K562 (cell line): ENCODE measurements around the gene PDZD8. TPM values are rescaled to one million over a fixed set of nuclear protein-coding genes. Genes with fewer than 3 reads are reported as not detected.

Experiments used
- ATAC-seq: fragments of 200-7000 bp; cut with Tn5 transposase; 3 replicates; pipeline ENCODE4 v1.9.1; 2020; ENCODE audit warnings: moderate library complexity
- BruUV-seq: library from RNA; stranded (reverse); fragments of 400-500 nt; replicated peaks from 2 replicates; lab custom pipeline; 2021; lab: Mats Ljungman, UMichigan
- CTCF ChIA-PET: fragments of 300-600 bp; formaldehyde crosslinking; extraction: SDS; loops from one replicate; lab custom pipeline; 2021; ENCODE audit warnings: low intra/inter-chr PET ratio; lab: Yijun Ruan, JAX
- POLR2A ChIA-PET: fragments of 300-600, 350-650 bp; sonication (Branson Sonifier 250); formaldehyde crosslinking; extraction: SDS; loops from one replicate; lab custom pipeline; 2021; ENCODE audit warnings: antibody characterized with exemption, inconsistent platforms; lab: Yijun Ruan, JAX
- DNase-seq, 4 experiments: peaks; one replicate each; pipeline versions ENCODE4 v3.0.0 to v3.0.0-alpha.2; 2011 to 2018; ENCODE audit warnings: low spot score in 3 of 4, mixed read lengths in 3 of 4; ENCODE audit errors: extremely low read depth in 1 of 4
- FAIRE-seq: peaks from 2 replicates; lab custom pipeline; 2011; peaks lifted over from hg19 to GRCh38; lab: Jason Lieb, UNC
- H2AFZ ChIP-seq: 2 replicates; pipeline ENCODE4 v1.6.0; 2011; ENCODE audit warnings: low read depth, low read length, control low read depth, inconsistent platforms
- H3K27ac ChIP-seq: fragments of 200-600 bp; 3 replicates; pipeline ENCODE4 v1.8.0; 2011; ENCODE audit warnings: low read depth, mild to moderate bottlenecking, control low read depth, inconsistent platforms, low read length, moderate library complexity, mixed read lengths; ENCODE audit errors: extremely low read depth
- H3K27me3 ChIP-seq, 2 experiments: fragments of 300-600 bp in 1 of 2; 2 replicates in 1 of 2; 3 replicates in 1 of 2; pipeline versions ENCODE4 v1.6.0 to v1.8.0; 2011; ENCODE audit warnings: inconsistent platforms in 2 of 2, low read length in 2 of 2, mild to moderate bottlenecking in 1 of 2, mixed read lengths in 1 of 2, moderate library complexity in 1 of 2; ENCODE audit not compliant: control insufficient read depth in 2 of 2, insufficient read depth in 2 of 2
- H3K36me3 ChIP-seq: fragments of 300-600 bp; 3 replicates; pipeline ENCODE4 v1.8.0; 2011; ENCODE audit warnings: mild to moderate bottlenecking, low read length, inconsistent platforms; ENCODE audit not compliant: control insufficient read depth, insufficient read depth
- H3K4me1 ChIP-seq, 2 experiments: fragments of 200-600 bp in 1 of 2; replicated peaks in 1 of 2; 2 replicates in 1 of 2; 3 replicates in 1 of 2; pipeline versions ENCODE4 v1.5.1 to v1.8.0; 2011; ENCODE audit warnings: inconsistent platforms in 2 of 2, low read length in 2 of 2, mild to moderate bottlenecking in 1 of 2, mixed read lengths in 1 of 2, moderate library complexity in 1 of 2; ENCODE audit not compliant: control insufficient read depth in 2 of 2, insufficient read depth in 2 of 2
- H3K4me2 ChIP-seq: 2 replicates; pipeline ENCODE4 v1.6.1; 2011; ENCODE audit warnings: low read length, control low read depth, inconsistent platforms, mixed read lengths; ENCODE audit not compliant: insufficient read depth
- H3K4me3 ChIP-seq: fragments of 200-600 bp; sonication (generic), shearing (Covaris generic); 2 replicates; pipeline ENCODE4 v1.5.1; 2016; ENCODE audit warnings: control low read depth, inconsistent platforms
- H3K79me2 ChIP-seq: fragments of 200-600 bp; 3 replicates; pipeline ENCODE4 v1.8.0; 2011; ENCODE audit warnings: low read length, inconsistent platforms; ENCODE audit not compliant: control insufficient read depth, insufficient read depth
- H3K9ac ChIP-seq, 2 experiments: 2 replicates each; pipeline versions ENCODE4 v1.6.0 to v1.6.1; 2011; ENCODE audit warnings: low read depth in 2 of 2, low read length in 2 of 2, control low read depth in 1 of 2, inconsistent platforms in 1 of 2, mild to moderate bottlenecking in 1 of 2, mixed read lengths in 1 of 2; ENCODE audit not compliant: insufficient read depth in 1 of 2
- H3K9me1 ChIP-seq: one replicate; pipeline ENCODE4 v1.6.0; 2011; ENCODE audit warnings: inconsistent platforms, mild to moderate bottlenecking, low read length, moderate library complexity; ENCODE audit not compliant: control insufficient read depth, insufficient read depth
- H3K9me3 ChIP-seq: replicated peaks from 2 replicates; pipeline ENCODE4 v1.5.1; 2011; ENCODE audit warnings: low read depth, low read length, inconsistent platforms; ENCODE audit not compliant: control insufficient read depth, insufficient read depth
- H4K20me1 ChIP-seq: replicated peaks from 2 replicates; pipeline ENCODE4 v1.6.1; 2011; ENCODE audit warnings: low read length, inconsistent platforms, mixed read lengths; ENCODE audit not compliant: control insufficient read depth, insufficient read depth
- C11orf30 ChIP-seq: fragments of 450-650 bp; IDR thresholded peaks from 2 replicates; pipeline ENCODE4 v1.6.1; 2016; ENCODE audit warnings: low read depth, mild to moderate bottlenecking
- GABPB2 ChIP-seq: fragments of 250-450 bp; sonication (Bioruptor Pico); conservative IDR thresholded peaks from 2 replicates; pipeline ENCODE4 v1.5.1; 2021; ENCODE audit warnings: mild to moderate bottlenecking
- HMG20A ChIP-seq: fragments of 450-650 bp; formaldehyde crosslinking; conservative IDR thresholded peaks from 2 replicates; pipeline ENCODE4 v1.4.0; 2020; ENCODE audit warnings: mild to moderate bottlenecking, mixed read lengths
- MEIS2 ChIP-seq: fragments of 450-650 bp; IDR thresholded peaks from 2 replicates; pipeline ENCODE4 v1.6.1; 2014; ENCODE audit warnings: mild to moderate bottlenecking; ENCODE audit not compliant: partially characterized antibody
- MTF1 ChIP-seq: fragments of 250-450 bp; sonication (Bioruptor Pico); IDR thresholded peaks from 2 replicates; pipeline ENCODE4 v1.9.0; 2021; ENCODE audit warnings: moderate library complexity, mild to moderate bottlenecking, inconsistent platforms, borderline replicate concordance
- ZNF316 ChIP-seq: fragments of 450-650 bp; IDR thresholded peaks from 2 replicates; pipeline ENCODE4 v1.6.1; 2016
- WGBS: fragments of 100-300 bp; shearing (Covaris generic); methylation state at CpG from one replicate; pipeline ENCODE4 v1.1.6; 2016; ENCODE audit warnings: low coverage, mixed read lengths; ENCODE audit not compliant: insufficient coverage; ENCODE audit errors: missing lambda C conversion rate; 5-methylcytosine and 5-hydroxymethylcytosine counted together
- in situ Hi-C: fragments of 300-500 bp; cut with MboI; formaldehyde crosslinking; loops from 4 replicates; pipeline ENCODE4 v1.15.0; 2018; ENCODE audit warnings: inconsistent platforms, mixed read lengths
- intact Hi-C: fragments of 100-400 bp; cut with micrococcal nuclease; formaldehyde crosslinking; loops from 2 replicates; pipeline ENCODE4 v1.14.2; 2022
- polyA plus RNA-seq, 8 experiments: library from polyadenylated mRNA; depleted of rRNA in 4 of 8; stranded (reverse) in 5 of 8; unstranded in 3 of 8; fragments of >200 nt; fragmentation: Nextera tagmentation in 2 of 8; fragmentation: Illumina TruSeq in 1 of 8; extraction: Ambion mirVana in 2 of 8; extraction: Trizol in 1 of 8; gene quantifications; 2 replicates each; pipeline versions ENCODE4 v1.2.1 to v1.2.3, GENCODE V29; 2011 to 2014; ENCODE audit warnings: inconsistent platforms in 1 of 8, missing spikeins in 1 of 8
- total RNA-seq, 7 experiments: library from RNA; depleted of rRNA in 6 of 7; stranded (reverse); fragments of >200 nt in 6 of 7; fragmentation: Illumina TruSeq in 2 of 7; extraction: Trizol in 2 of 7; gene quantifications; 2 replicates each; pipeline versions ENCODE4 v1.2.1 to v1.2.3, GENCODE V29; 2011 to 2021; ENCODE audit warnings: low replicate concordance in 1 of 7
- TF ChIP-seq, protein P1 (sequence below), 2 experiments: fragments of 450-650 bp; conservative IDR thresholded peaks; 2 replicates each; pipeline ENCODE4 v1.6.1; 2017; ENCODE audit warnings: mild to moderate bottlenecking in 2 of 2, moderate library complexity in 2 of 2
- TF ChIP-seq, protein P2 (sequence below): fragments of 250-450 bp; sonication (Bioruptor Pico); IDR thresholded peaks from 2 replicates; pipeline ENCODE4 v1.4.0; 2020; ENCODE audit warnings: mild to moderate bottlenecking, moderate library complexity
- TF ChIP-seq, protein P3 (sequence below): fragments of 250-450 bp; sonication (Bioruptor Pico); IDR thresholded peaks from 2 replicates; pipeline ENCODE4 v1.5.0; 2022; ENCODE audit warnings: mild to moderate bottlenecking
- TF ChIP-seq, protein P4 (sequence below): fragments of 450-650 bp; IDR thresholded peaks from 2 replicates; pipeline ENCODE4 v1.6.1; 2017; ENCODE audit warnings: antibody characterized with exemption, mild to moderate bottlenecking

PDZD8 gene
- total and polyA plus RNA-seq, 9 of the 15 experiments (the other 6 are each of a cell fraction or from before 2014, with no cell fraction given) = 5.5 to 53.4 (median 36.8) TPM

DNA sequence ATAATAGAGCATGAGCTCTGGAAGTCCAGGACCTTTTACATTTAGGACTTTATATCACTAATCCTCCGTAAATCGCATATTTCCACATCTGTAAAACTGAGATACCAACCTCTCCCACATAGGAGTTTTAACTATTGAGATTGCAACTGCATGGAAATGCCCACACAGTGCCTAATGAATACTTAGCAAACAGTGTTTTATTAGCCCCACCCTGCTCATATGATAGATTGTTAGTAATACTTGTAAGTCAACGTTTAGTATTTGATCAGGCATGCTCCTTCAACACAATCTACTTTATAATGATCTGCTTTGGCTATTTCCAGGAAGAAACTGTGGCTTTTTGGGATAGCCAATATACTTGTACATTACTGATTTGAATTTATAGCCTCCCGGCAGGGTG lies 8.5 kb downstream of the PDZD8 start (continued):
- TF ChIP-seq, protein P1, sequence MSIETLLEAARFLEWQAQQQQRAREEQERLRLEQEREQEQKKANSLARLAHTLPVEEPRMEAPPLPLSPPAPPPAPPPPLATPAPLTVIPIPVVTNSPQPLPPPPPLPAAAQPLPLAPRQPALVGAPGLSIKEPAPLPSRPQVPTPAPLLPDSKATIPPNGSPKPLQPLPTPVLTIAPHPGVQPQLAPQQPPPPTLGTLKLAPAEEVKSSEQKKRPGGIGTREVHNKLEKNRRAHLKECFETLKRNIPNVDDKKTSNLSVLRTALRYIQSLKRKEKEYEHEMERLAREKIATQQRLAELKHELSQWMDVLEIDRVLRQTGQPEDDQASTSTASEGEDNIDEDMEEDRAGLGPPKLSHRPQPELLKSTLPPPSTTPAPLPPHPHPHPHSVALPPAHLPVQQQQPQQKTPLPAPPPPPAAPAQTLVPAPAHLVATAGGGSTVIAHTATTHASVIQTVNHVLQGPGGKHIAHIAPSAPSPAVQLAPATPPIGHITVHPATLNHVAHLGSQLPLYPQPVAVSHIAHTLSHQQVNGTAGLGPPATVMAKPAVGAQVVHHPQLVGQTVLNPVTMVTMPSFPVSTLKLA (conservative IDR thresholded peaks at IDR 0.05) = no peak
- TF ChIP-seq, protein P2, sequence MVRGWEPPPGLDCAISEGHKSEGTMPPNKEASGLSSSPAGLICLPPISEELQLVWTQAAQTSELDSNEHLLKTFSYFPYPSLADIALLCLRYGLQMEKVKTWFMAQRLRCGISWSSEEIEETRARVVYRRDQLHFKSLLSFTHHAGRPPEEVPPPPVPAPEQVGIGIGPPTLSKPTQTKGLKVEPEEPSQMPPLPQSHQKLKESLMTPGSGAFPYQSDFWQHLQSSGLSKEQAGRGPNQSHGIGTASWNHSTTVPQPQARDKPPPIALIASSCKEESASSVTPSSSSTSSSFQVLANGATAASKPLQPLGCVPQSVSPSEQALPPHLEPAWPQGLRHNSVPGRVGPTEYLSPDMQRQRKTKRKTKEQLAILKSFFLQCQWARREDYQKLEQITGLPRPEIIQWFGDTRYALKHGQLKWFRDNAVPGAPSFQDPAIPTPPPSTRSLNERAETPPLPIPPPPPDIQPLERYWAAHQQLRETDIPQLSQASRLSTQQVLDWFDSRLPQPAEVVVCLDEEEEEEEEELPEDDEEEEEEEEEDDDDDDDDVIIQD (CRISPR knock-in tag) = no peak
- no peak for TF ChIP-seq MTF1
- no peak for TF ChIP-seq HMG20A (CRISPR knock-in tag)
- no peak for TF ChIP-seq GABPB2 (CRISPR knock-in tag)

DNA sequence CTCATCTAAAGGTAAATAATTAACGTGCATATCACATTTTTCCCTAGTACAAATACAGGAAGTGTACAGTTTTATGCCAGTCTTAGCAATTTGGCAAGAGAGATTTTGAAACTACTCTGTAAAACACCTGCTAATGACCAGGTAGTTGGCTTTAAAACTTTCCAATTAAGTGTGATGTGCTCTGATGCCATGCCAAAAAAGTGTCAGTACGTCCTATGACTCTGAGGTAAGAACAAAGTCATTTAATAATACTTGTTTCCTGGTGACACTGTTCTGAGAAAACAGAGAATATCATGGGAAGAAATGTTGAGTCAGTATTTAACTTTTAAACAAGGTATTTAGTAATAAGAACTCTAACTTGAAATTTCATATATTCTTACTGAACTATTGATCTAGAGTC lies 9.6 kb downstream of the PDZD8 start:
- Histone ChIP-seq H3K9ac (no peak overlapping the region), H3K4me3 (no peak overlapping the region), H2AFZ (no peak overlapping the region), H3K27me3 (no peaks in the 10 kb centered on the region), H3K27ac (peak overlapping the region; percentile 19; the same call in 1 of the 3 replicates), H3K9me1 (no peaks in the 10 kb centered on the region), H3K79me2 (peaks cover 100% of the 10 kb centered on the region), H4K20me1 (peaks cover 27% of the 10 kb centered on the region), H3K9me3 (no peaks in the 10 kb centered on the region), H3K4me2 (no peak overlapping the region; the same call in 1 of the 2 replicates), H3K36me3 (peaks cover 14% of the 10 kb centered on the region; the same call in 1 of the 3 replicates), H3K4me1 (peaks cover 12 to 19% of the 10 kb centered on the region in 2 experiments; a peak in 4 of 5 replicates)
- ChIA-PET POLR2A (no interaction called here), CTCF (no interaction called here)
- ATAC-seq (no peak), FAIRE-seq (peak; percentile 54), DNase-seq (no peak)
- WGBS = 10% methylated on average over 2 of the region's 2 CpGs
- BruUV-seq = no TSS peak
- TF ChIP-seq, protein P3, sequence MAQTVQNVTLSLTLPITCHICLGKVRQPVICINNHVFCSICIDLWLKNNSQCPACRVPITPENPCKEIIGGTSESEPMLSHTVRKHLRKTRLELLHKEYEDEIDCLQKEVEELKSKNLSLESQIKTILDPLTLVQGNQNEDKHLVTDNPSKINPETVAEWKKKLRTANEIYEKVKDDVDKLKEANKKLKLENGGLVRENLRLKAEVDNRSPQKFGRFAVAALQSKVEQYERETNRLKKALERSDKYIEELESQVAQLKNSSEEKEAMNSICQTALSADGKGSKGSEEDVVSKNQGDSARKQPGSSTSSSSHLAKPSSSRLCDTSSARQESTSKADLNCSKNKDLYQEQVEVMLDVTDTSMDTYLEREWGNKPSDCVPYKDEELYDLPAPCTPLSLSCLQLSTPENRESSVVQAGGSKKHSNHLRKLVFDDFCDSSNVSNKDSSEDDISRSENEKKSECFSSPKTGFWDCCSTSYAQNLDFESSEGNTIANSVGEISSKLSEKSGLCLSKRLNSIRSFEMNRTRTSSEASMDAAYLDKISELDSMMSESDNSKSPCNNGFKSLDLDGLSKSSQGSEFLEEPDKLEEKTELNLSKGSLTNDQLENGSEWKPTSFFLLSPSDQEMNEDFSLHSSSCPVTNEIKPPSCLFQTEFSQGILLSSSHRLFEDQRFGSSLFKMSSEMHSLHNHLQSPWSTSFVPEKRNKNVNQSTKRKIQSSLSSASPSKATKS = no peak
- TF ChIP-seq MEIS2 (peak; percentile 30), C11orf30 (peak; percentile 38; the same call in 1 of the 2 replicates), ZNF316 (peak; percentile 59; the same call in 1 of the 2 replicates)
- TF ChIP-seq, protein P4, sequence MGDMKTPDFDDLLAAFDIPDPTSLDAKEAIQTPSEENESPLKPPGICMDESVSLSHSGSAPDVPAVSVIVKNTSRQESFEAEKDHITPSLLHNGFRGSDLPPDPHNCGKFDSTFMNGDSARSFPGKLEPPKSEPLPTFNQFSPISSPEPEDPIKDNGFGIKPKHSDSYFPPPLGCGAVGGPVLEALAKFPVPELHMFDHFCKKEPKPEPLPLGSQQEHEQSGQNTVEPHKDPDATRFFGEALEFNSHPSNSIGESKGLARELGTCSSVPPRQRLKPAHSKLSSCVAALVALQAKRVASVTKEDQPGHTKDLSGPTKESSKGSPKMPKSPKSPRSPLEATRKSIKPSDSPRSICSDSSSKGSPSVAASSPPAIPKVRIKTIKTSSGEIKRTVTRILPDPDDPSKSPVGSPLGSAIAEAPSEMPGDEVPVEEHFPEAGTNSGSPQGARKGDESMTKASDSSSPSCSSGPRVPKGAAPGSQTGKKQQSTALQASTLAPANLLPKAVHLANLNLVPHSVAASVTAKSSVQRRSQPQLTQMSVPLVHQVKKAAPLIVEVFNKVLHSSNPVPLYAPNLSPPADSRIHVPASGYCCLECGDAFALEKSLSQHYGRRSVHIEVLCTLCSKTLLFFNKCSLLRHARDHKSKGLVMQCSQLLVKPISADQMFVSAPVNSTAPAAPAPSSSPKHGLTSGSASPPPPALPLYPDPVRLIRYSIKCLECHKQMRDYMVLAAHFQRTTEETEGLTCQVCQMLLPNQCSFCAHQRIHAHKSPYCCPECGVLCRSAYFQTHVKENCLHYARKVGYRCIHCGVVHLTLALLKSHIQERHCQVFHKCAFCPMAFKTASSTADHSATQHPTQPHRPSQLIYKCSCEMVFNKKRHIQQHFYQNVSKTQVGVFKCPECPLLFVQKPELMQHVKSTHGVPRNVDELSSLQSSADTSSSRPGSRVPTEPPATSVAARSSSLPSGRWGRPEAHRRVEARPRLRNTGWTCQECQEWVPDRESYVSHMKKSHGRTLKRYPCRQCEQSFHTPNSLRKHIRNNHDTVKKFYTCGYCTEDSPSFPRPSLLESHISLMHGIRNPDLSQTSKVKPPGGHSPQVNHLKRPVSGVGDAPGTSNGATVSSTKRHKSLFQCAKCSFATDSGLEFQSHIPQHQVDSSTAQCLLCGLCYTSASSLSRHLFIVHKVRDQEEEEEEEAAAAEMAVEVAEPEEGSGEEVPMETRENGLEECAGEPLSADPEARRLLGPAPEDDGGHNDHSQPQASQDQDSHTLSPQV = no peak
- intact Hi-C loops (no loop called here), in situ Hi-C loops (no loop called here)
